GM19023 (cell line): ENCODE results near the gene MIF4GD.
"Not testable (repeated sequence)": the region's sequence is repeated elsewhere in the genome, so short reads cannot be mapped to it uniquely, and the experiment has no call there.

Experiments used
- ATAC-seq: cut with Tn5 transposase; IDR thresholded peaks from one replicate; pipeline ENCODE4 v1.9.1; 2021; ENCODE audit warnings: mild to moderate bottlenecking, moderate library complexity; ENCODE audit not compliant: unreplicated experiment

The MIF4GD gene

DNA sequence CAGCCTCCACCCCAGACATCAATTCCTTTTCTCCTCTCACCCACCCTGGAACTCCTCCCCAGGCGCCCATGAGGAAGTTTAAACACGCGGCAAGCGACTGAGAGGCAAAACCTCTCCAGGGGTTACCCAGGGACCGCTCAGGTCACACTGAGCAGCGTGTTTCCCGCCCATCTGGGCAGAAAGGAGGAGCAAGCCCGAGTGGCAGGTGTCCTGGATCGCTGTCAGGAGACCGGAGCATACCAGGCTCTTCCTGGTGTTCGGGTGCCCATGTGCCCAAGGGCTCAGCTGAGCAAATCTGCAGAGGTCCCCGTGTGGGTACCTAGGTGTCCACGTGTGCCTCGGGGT lies 17.7 kb upstream of the MIF4GD start:
- ATAC-seq: peak; percentile 19

DNA sequence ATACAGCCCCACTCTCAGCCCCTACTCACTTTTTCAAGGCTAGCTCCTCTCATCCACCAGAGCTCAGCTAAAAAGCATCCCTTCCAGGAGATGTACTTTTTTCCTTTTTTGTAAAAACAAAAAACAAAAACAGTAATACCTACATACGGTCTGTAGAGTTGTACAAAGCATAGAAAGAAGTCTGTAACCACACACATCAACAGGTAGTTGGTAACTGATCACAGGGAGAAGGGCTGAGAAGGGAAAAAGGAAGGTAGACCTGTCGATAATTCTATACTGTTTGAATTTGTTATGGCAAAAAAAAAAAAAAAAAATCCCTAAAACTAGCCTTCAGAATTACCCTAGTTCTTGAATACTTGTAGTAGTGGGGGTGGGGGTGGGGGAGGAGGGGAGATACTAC lies 17.3 kb upstream of the MIF4GD start:
- ATAC-seq: no peak

DNA sequence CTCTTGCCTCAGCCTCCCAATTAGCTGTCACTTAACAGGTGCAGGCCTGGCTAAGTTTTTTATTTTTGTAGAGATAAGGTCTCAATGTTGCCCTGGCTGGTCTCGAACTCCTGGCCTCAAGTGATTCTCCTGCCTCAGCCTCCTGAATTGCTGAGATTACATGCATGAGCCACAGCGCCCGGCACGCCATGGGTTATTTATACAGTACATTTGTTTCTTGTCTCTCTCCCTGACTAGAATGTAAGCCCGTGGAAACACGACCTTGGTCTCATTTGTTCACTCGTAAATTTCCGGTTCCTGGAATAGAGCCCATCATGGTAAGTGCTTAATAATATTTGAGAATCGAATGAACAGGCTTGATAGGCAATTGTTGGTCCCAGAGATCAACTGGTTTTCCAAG lies 16.2 kb upstream of the MIF4GD start:
- ATAC-seq: no peak

DNA sequence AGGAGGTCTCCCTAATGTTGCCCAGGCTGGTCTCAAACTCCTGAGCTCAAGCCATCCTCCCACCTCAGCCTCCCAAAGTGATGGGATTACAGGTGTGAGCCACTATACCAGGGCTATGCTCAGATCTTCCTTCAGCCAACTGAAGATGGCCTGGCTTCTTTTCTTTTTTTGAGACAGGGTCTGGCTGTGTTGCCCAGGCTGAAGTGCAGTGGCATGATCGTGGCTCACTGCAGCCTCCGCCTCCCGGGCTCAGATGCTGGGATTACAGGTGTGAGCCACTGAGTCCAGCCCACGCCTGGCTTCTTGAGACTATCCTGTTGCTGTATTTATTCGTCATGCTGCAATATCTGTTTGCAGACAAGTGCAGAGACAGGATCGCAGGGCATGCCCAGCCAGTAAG lies 14.1 kb upstream of the MIF4GD start:
- no peak for ATAC-seq

DNA sequence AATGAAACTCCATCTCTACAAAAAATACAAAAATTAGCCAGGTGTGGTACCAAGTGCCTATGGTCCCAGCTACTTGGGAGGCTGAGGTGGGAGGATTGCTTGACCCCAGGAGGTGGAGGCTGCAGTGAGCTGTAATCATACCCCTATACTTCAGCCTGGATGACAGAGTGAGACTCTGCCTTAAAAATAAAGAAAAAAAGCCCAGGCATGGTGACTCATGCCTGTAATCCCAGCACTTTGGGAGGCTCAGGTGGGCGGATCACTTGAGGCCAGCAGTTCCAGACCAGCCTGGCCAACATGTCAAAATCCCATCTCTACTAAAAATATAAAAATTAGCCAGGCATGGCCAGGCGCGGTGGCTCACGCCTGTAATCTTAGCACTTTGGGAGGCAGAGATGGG lies 9.2 kb upstream of the MIF4GD start:
- ATAC-seq: not testable (repeated sequence)

DNA sequence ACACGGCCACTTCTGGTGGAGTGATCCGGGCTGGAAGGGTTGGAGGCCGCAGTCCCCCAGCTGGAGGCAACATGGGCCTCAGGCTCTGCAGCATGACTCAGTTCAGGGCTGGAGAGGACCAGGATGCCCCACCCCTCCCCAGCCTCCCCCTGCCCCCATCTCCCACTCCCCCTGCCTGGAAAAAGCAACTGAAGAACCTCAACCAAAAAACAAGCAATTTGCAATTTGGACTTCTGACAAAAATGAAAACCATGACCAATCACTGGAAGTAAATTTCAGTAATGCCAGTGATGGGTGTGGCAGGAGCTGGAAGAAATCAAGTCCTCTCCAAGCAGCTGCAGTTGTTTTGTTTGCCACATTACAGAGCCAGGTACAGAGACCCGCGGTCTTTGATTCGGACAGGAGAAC lies 6.6 kb upstream of the MIF4GD start:
- no peak for ATAC-seq

DNA sequence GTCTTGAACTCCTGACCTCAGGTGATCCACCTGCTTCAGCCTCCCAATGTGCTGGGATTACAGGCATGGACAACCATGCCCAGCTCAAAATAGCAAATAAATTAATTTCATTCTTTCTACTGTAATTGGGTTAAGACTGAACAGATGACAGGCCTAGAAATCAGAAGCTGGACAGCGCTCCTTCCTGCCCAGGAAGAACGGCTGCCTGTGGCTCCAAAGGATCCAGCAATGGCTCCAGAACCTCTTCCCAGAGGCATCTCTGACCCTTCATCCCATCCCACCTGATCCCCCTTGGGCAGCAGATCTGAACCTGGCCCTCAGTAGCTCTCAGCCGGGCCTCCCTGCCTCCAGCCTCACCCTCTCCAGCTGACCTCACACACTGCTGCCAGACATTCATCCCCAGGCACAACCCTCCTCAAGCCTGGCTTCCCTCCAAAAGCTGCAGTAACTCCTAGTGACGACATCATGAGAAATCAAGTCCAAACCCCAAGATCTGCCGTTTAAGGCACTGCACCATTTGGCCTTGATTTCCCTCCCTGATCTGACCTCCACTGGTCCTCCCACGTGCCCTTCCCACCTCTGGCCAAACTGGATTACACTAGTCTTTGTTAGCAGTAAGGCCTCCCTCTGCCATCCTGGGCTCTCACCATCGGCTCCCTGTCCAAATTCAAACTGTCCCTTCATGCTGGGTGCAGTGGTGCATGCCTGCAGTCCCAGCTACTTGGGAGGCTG lies 3.1 kb upstream of the MIF4GD start:
- no peak for ATAC-seq

DNA sequence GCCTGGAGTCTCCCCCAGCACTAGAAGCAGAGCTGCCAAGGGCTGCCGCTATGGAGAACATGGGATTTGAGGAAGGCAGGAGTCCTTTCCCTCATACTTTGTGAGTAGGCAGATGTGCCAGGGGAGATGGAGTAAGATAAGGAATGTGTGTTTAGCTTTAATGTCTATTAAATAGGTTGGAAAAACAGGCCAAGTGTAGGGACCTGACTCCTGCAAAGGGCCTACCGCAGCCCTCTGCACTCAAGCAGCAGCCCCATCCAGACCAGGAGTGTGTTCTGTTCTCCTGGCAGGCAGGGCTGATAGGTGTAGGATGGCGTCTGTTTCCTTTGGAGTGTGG lies 1.8 kb upstream of the MIF4GD start:
- ATAC-seq: no peak

DNA sequence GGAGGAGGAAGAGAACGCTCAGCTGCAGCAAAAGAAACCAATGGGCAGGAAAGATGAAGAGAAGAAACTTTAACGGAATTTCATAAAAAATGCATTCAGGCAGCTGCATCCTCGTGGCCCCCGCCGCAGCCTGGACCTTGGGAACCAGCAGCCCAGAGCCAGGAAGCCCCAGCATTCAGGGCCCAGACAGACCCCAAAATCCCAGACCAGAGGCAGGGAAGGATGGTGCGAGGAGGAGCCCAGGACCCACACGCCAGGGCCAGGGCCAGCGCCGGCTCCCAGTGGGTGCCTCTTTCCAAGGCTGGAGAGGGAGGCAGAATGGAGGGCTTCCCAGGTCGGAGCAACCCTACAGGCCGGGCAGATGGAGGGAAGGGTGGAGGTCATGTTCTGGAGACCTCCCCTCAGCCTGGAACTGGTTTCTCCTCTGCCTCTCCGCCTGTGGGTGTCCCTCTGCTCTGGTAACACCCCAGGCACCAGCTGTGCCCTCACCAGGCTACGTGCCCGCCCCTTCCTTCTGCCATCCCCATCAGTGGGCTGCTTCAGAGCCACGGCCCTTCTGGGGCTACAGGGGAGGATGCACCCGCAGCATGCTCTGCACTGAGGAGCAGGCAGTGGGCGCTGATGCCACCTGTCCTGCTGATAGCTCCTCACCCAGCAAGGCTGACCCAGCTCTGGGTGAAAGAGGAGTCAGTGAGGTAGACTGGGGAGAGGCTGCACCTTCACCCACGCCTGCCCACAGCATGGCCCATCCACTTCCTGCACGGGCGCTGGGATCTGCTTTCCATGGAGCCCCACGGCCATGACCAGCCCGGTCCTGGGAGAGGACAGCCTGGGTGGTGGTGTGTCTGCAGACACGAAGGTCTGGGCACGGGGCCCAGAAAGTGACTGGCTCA lies 1.2 kb upstream of the MIF4GD start:
- ATAC-seq: no peak

DNA sequence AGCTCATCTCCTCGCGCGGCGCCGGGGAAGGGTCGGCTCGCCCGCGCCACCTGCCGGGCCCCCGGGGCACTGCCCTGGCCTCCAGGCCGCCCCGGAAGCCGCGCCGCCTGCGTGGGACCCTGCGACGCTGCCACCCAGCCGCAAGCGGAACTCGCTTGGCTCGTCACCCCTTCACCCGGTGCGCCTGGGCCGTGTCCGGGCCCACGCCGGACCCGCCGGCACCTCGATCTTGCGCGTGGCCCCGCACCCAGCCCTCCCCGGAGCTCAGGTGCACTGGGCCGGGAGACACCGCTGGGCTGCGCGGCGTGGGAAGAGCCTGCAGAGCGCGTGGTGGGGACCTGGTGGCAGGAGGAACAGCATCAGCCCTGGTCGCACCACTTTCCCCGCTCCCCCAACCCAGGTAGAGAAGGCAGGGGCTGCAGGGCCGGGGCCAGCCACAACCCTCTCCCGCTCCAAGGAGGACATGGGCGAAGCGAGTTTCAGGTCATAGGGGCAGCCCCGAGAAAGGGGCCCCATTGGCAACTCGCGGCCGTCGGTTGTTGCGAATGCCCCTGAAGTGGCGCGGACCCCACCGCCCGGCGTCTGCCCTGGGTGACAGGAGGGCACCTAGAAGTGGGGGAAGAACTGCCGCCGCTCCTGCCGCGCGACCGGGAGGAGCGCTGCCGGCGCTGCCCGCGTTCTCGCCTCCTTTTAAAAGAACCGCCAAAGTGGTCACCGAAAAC lies 363 bp upstream of the MIF4GD start:
- peak; percentile 69 for ATAC-seq

DNA sequence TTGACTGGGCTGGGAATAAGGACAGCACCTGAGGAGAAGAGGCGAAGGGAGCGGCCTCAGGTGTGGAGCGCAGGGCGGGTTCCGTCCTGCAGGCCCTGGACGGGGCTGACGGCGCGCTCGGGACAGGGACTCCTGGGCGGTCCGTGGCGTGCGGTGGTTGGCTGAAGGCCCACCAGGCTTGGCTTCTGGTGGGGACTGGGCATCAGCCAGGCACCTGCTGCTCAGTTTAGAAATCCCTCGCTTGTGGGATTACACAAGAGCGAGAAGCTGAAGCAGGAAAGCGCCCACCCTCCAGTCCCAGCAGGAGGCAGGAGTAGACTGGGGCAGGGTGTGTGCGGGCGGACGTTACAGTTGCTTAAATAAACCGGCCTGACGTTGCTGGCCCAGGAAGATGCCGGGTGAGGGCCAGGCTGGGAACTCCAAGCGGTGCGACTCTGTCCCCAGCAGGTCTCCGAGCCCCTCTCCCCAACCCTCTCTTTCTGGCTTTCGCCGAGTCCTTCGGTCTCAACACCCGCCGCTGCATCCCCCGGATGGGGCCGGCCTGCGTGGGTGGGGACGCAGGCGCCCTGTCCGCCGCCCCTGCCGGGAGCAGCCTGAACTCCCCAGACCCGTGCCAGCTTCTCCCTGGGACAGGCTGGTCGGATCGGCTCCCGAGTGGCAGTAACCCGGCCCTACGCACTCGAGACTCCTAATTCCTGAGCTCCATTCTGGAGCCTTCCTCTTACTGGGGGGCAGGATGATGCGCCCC lies 639 bp downstream of the MIF4GD start:
- peak; percentile 45 for ATAC-seq

DNA sequence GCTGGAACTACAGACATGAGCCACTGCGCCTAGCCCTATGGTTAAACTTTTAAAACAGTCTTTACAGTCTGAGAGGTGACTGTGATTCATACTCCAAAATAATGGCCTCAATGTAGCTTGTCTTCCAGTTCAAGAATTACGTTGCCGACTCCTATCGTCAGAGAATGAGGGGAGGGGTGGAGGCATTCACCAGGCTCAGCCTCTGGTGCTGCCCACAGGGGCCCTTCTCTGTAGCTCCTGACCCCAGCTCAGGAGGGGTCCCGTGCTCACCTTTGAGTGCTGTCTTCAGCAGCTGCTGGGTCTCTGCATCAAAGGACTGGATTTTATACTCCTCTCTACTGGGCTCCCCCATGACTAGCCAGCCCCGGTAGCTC lies 1.2 kb downstream of the MIF4GD start:
- ATAC-seq: no peak

DNA sequence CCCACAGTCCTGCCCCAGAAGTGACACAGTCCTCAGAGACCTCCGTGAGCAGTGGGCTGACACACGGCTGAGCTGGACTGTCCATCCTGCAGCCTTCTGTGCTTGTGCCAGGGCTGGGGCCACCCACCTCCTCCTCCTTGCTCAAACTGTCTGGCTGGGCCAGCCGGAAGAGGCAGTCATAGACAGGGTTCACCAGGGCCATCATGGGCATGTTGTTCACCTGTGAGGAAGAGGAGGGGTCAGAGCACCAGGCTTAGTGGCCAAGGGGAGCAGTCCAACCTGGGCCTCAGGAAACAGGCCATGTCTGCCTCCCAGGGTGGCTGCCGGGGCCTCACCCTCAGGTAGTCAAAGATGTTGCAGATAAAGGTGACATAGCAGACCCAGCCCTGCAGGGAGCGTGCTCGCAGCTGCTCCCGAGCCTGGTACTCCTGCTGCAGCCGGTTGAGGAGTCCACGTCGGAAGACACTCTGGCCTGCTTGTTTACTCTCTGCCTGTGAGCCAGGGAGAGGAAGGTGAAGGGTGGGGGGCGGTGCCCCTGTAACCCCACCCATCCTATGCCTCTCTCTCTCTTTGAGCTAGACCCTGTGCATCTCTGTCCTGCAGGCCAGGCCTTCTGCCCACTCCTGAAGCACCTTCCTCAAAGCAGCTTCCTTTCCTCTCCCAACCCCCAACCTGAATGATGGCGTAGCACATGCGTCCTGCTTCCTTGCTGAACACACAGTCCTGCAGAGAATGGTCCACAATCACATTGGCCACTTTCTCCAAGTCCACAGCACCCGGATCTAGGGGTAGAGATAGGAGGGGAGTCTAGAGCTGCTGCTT lies 3.4 kb downstream of the MIF4GD start:
- no peak for ATAC-seq

DNA sequence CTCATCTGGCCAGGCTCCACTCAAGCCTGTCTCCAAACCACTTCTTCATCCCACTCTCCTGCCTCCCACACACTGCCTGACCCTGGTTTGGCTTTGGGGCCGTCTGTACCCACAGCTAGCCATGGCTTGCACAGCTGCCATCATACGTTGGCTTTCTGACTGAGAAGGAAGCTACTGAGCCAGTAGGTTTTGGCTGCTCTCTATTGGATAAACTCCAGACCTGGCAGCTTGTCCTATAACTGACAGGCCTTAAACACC lies 3.9 kb downstream of the MIF4GD start:
- no peak for ATAC-seq

DNA sequence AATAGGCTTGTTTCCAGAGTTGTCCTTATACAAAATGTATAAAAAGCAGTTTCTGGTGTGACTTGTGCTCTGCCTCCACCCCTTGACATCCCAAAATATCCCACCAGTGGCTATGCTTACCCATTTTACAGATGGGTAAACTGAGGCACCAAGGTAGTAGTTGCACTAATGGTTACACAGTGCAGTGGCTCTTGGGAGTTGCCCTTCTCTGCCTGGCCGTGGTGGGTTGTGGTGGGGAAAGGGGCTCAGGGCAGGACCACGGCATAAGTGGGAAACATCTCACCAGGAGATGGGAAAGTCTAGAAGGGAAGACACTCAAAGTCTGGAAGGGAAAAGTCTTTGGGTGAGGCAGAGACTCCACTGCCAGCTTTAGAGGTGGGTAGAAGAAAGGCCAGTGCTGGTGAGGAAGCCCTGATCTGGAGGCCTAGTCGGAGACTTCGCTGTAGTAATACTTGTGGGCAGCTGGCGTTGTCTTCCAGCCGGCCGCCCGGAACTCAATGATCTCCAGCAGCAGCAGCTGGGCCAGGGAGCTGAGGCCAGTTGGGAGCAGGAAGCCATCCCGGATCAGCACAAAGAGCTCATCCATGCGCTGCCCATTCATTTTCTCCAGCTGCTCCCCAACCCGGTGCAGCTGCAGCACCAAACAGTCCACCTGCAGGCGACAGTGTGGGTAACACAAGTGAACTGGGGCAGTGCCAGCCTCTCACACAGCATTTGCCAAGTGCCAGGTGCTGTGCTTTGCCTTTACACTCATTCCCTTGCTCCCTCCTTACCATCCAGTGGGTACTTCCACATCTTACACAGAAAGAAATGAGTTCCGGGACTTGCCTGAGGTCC lies 4.5 kb downstream of the MIF4GD start:
- ATAC-seq: no peak

DNA sequence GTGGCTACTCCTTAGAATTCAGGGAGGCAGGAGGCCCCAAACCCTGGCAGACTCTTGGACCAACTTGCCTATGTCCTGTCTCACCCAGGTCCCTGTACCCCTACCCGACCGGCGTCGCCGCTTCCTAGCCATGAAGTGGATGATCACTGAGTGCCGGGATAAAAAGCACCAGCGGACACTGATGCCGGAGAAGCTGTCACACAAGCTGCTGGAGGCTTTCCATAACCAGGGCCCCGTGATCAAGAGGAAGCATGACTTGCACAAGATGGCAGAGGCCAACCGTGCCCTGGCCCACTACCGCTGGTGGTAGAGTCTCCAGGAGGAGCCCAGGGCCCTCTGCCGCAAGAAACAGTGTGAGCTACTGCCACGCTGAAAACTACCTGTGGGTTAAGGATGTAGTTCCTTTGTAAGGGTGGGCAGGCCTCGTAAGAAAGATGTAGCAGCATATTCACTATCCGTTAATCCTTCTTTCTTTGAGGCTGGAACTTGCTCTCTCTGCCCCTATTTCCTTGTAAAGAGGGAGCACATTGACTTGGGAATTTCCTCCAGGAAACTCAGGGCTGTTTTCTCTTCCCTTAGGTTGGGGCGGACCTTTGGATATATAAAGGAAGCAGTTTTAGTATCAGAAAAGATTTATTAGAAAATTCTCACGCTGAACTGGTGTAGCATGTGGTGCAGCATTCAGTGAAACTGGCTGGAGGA lies 5.3 kb downstream of the MIF4GD start:
- ATAC-seq: no peak

DNA sequence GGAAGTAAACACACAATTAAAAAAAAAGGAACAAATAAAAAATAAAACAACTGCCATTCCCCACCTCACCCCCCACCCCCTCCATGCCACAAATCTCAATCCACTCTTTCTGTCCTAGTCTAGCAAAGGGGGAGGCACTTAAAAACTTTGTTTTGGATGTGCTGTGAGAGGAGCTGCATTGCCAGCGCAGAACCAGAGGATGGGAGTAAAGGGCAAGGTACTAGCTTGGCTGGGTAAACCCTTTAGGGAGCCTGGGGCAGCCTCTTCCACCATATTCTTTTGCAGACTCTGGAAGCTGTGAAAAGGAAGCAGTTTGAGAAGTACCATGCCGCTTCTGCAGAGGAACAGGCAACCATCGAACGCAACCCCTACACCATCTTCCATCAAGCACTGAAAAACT lies 8.0 kb downstream of the MIF4GD start:
- ATAC-seq: no peak

DNA sequence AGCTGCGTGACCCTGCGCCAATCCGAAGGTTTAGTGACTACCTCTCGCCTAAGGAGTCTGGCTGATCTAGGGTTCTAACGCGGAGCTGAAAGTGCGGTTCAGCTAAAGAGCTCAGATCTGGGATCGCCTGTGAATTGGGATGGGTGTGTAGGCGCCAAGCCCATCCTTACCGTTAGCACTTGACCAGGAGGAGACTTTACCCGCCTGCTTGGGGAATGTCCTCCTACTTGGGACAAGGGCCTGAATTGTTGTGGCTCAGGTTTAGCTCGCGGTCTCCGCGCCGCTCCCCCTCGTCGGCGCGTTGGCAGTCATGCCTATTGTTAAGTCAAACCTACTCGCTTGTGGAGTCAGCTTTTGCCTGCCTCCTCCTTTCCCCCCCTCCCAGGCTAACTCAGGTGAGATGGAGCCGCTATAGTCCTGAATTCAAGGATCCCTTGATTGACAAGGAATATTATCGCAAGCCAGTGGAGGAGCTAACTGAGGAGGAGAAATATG lies 8.9 kb downstream of the MIF4GD start:
- no peak for ATAC-seq
